Jurkat, Clone E6-1 (cell line): ENCODE data around the gene LRCOL1. TPM values are rescaled to one million over a fixed set of nuclear protein-coding genes. Genes with fewer than 3 reads are reported as not detected.

Experiments used
- DNase-seq: peaks from one replicate; pipeline ENCODE4 v3.0.0-alpha.2; 2011; ENCODE audit warnings: low read depth, low spot score
- H3K4me3 ChIP-seq: 2 replicates; pipeline ENCODE4 v1.5.1; 2011; ENCODE audit warnings: mild to moderate bottlenecking, low read length, control low read depth, moderate library complexity
- polyA plus RNA-seq: library from polyadenylated mRNA; unstranded; fragments of >200 nt; gene quantifications from one replicate; pipeline ENCODE4 v1.2.1, GENCODE V29; 2012; ENCODE audit warnings: missing spikeins; ENCODE audit not compliant: insufficient read length, insufficient read depth

The LRCOL1 gene
- not detected for polyA plus RNA-seq

GRCh38 chr12:132610051-132610759, at the start of gene LRCOL1:
Gene LRCOL1, minus strand, starts transcription at chr12:132610582. Its CDS starts 4,331 bp downstream, at chr12:132606251.
- no peak within 1 kb of the TSS for H3K4me3 ChIP-seq
- no peak for DNase-seq

GRCh38 chr12:132660052-132660451, 49.7 kb upstream of the LRCOL1 start:
- no peak overlapping the region for H3K4me3 ChIP-seq
- peak; percentile 80 for DNase-seq

- DNase-seq: no peak
Observed at GRCh38 chr12:132659146-132659545, 48.8 kb upstream of the LRCOL1 start.

GRCh38 chr12:132658149-132658894, 47.9 kb upstream of the LRCOL1 start:
- H3K4me3 ChIP-seq: no peak overlapping the region
- DNase-seq: peak; percentile 51

More at GRCh38 chr12:132659146-132659545, 48.8 kb upstream of the LRCOL1 start:
- H3K4me3 ChIP-seq: no peak overlapping the region

- no peak overlapping the region for H3K4me3 ChIP-seq
- DNase-seq: no peak
Observed at GRCh38 chr12:132657004-132657727, 46.8 kb upstream of the LRCOL1 start.

GRCh38 chr12:132653567-132654290, 43.3 kb upstream of the LRCOL1 start:
- DNase-seq: no peak
- H3K4me3 ChIP-seq: no peak overlapping the region

- H3K4me3 ChIP-seq: no peak overlapping the region
- no peak for DNase-seq
Observed at GRCh38 chr12:132651444-132652100, 41.2 kb upstream of the LRCOL1 start.

GRCh38 chr12:132649226-132649945, 39.0 kb upstream of the LRCOL1 start:
- H3K4me3 ChIP-seq: no peak overlapping the region
- DNase-seq: no peak

GRCh38 chr12:132648616-132649225, 38.3 kb upstream of the LRCOL1 start:
- H3K4me3 ChIP-seq: no peak overlapping the region
- DNase-seq: no peak

GRCh38 chr12:132647858-132648257, 37.5 kb upstream of the LRCOL1 start:
- no peak for DNase-seq
- no peak overlapping the region for H3K4me3 ChIP-seq

GRCh38 chr12:132646850-132647249, 36.5 kb upstream of the LRCOL1 start:
- DNase-seq: no peak

GRCh38 chr12:132642846-132643835, 32.8 kb upstream of the LRCOL1 start:
- H3K4me3 ChIP-seq: no peak overlapping the region
- DNase-seq: no peak

More at GRCh38 chr12:132646850-132647249, 36.5 kb upstream of the LRCOL1 start:
- no peak overlapping the region for H3K4me3 ChIP-seq

- H3K4me3 ChIP-seq: no peak overlapping the region
- no peak for DNase-seq
Observed at GRCh38 chr12:132641811-132642650, 31.6 kb upstream of the LRCOL1 start.

GRCh38 chr12:132640936-132641335, 30.6 kb upstream of the LRCOL1 start:
- peak; percentile 75 for DNase-seq
- peak overlapping the region; percentile 5; the same call in 1 of the 2 replicates for H3K4me3 ChIP-seq

GRCh38 chr12:132639956-132640520, 29.7 kb upstream of the LRCOL1 start:
- DNase-seq: no peak
- H3K4me3 ChIP-seq: no peak overlapping the region
